H9 (cell line): ENCODE results near the gene CDH23. TPM values are rescaled to one million over a fixed set of nuclear protein-coding genes. Genes with fewer than 3 reads are reported as not detected.

Experiments
- DNase-seq: peaks from one replicate; pipeline ENCODE4 v3.0.0-alpha.2; 2017
- H2AFZ ChIP-seq: one replicate; pipeline ENCODE4 v1.6.1; 2013; ENCODE audit warnings: mild to moderate bottlenecking, low read length, control low read depth, moderate library complexity
- H2AK5ac ChIP-seq: 2 replicates; pipeline ENCODE4 v1.6.1; 2013; ENCODE audit warnings: low read length, control low read depth, mixed read lengths; ENCODE audit not compliant: insufficient read length
- H2BK120ac ChIP-seq: one replicate; pipeline ENCODE4 v1.6.1; 2013; ENCODE audit warnings: low read depth, mild to moderate bottlenecking, low read length, control low read depth, inconsistent platforms; ENCODE audit not compliant: poor library complexity, severe bottlenecking
- H2BK12ac ChIP-seq: 2 replicates; pipeline ENCODE4 v1.6.1; 2013; ENCODE audit warnings: low read length, control low read depth, mixed read lengths, low read depth; ENCODE audit not compliant: insufficient read length
- H2BK15ac ChIP-seq: 2 replicates; pipeline ENCODE4 v1.6.1; 2013; ENCODE audit warnings: low read depth, low read length, control low read depth
- H2BK20ac ChIP-seq: one replicate; pipeline ENCODE4 v1.6.1; 2013; ENCODE audit warnings: low read depth, mild to moderate bottlenecking, low read length, control low read depth, inconsistent platforms; ENCODE audit not compliant: poor library complexity, severe bottlenecking
- H2BK5ac ChIP-seq: 2 replicates; pipeline ENCODE4 v1.6.1; 2013; ENCODE audit warnings: low read length, control low read depth, mixed read lengths; ENCODE audit not compliant: insufficient read length
- H3K14ac ChIP-seq: 2 replicates; pipeline ENCODE4 v1.6.1; 2013; ENCODE audit warnings: low read length, control low read depth; ENCODE audit not compliant: insufficient read depth
- H3K18ac ChIP-seq: 2 replicates; pipeline ENCODE4 v1.6.1; 2013; ENCODE audit warnings: low read depth, mild to moderate bottlenecking, mixed read lengths, low read length, control low read depth; ENCODE audit not compliant: insufficient read length
- H3K23ac ChIP-seq: 2 replicates; pipeline ENCODE4 v1.6.1; 2013; ENCODE audit warnings: low read length, control low read depth, mixed read lengths, low read depth; ENCODE audit not compliant: insufficient read length
- H3K23me2 ChIP-seq: 2 replicates; pipeline ENCODE4 v1.6.1; 2013; ENCODE audit warnings: low read depth, mild to moderate bottlenecking, mixed read lengths, low read length, control low read depth; ENCODE audit not compliant: insufficient read length, poor library complexity, severe bottlenecking
- H3K27ac ChIP-seq: 2 replicates; pipeline ENCODE4 v1.5.1; 2013; ENCODE audit warnings: low read length, control low read depth, mixed read lengths, low read depth; ENCODE audit not compliant: insufficient read length
- H3K27me3 ChIP-seq: 2 replicates; pipeline ENCODE4 v1.6.1; 2013; ENCODE audit warnings: low read length, control low read depth, inconsistent platforms; ENCODE audit not compliant: insufficient read depth
- H3K4ac ChIP-seq: 2 replicates; pipeline ENCODE4 v1.6.1; 2013; ENCODE audit warnings: low read depth, mild to moderate bottlenecking, control low read depth, inconsistent platforms, low read length, moderate library complexity
- H3K4me1 ChIP-seq: 2 replicates; pipeline ENCODE4 v1.6.1; 2013; ENCODE audit warnings: low read length, control low read depth, inconsistent platforms; ENCODE audit not compliant: insufficient read depth
- H3K4me2 ChIP-seq: 2 replicates; pipeline ENCODE4 v1.6.1; 2013; ENCODE audit warnings: low read length, control low read depth, mixed read lengths; ENCODE audit not compliant: insufficient read length, insufficient read depth
- H3K56ac ChIP-seq: 2 replicates; pipeline ENCODE4 v1.6.1; 2013; ENCODE audit warnings: low read depth, mild to moderate bottlenecking, mixed read lengths, low read length, control low read depth; ENCODE audit not compliant: insufficient read length
- H3K79me1 ChIP-seq: 2 replicates; pipeline ENCODE4 v1.6.1; 2013; ENCODE audit warnings: low read depth, mild to moderate bottlenecking, moderate library complexity, low read length, control low read depth, inconsistent platforms; ENCODE audit not compliant: insufficient read depth, poor library complexity, severe bottlenecking
- H3K79me2 ChIP-seq: 2 replicates; pipeline ENCODE4 v1.6.1; 2013; ENCODE audit warnings: low read length, control low read depth, inconsistent platforms; ENCODE audit not compliant: insufficient read depth
- H3K9ac ChIP-seq: 2 replicates; pipeline ENCODE4 v1.6.1; 2013; ENCODE audit warnings: low read length, control low read depth, mixed read lengths; ENCODE audit not compliant: insufficient read length; ENCODE audit errors: extremely low read depth
- H3K9me3 ChIP-seq: one replicate; pipeline ENCODE4 v1.6.1; 2013; ENCODE audit warnings: low read depth, low read length, inconsistent platforms; ENCODE audit not compliant: control insufficient read depth
- H3T11ph ChIP-seq: one replicate; pipeline ENCODE4 v1.6.1; 2013; ENCODE audit warnings: mild to moderate bottlenecking, low read length, control low read depth, inconsistent platforms
- H4K20me1 ChIP-seq: one replicate; pipeline ENCODE4 v1.6.1; 2013; ENCODE audit not compliant: control insufficient read depth, insufficient read length, insufficient read depth
- H4K5ac ChIP-seq: 2 replicates; pipeline ENCODE4 v1.6.1; 2013; ENCODE audit warnings: low read depth, mild to moderate bottlenecking, mixed read lengths, low read length, control low read depth; ENCODE audit not compliant: insufficient read length
- H4K8ac ChIP-seq: replicated peaks from 2 replicates; pipeline ENCODE4 v1.6.1; 2013; ENCODE audit warnings: low read length, control low read depth, mixed read lengths, low read depth; ENCODE audit not compliant: insufficient read length
- H4K91ac ChIP-seq: 2 replicates; pipeline ENCODE4 v1.6.1; 2013; ENCODE audit warnings: low read depth, mild to moderate bottlenecking, moderate library complexity, mixed read lengths, low read length, control low read depth; ENCODE audit not compliant: insufficient read length
- H3K27ac Mint-ChIP-seq, 3 experiments: 2 replicates in 2 of 3; 3 replicates in 1 of 3; pipeline ENCODE4 v1.8.0; 2020 to 2021; ENCODE audit warnings: mixed read lengths in 3 of 3, mild to moderate bottlenecking in 1 of 3, moderate library complexity in 1 of 3
- H3K27me3 Mint-ChIP-seq: 2 replicates; pipeline ENCODE4 v1.8.0; 2021; ENCODE audit warnings: low read depth, mild to moderate bottlenecking, moderate library complexity, mixed read lengths
- H3K36me3 Mint-ChIP-seq, 3 experiments: 2 replicates in 2 of 3; 3 replicates in 1 of 3; pipeline ENCODE4 v1.8.0; 2020 to 2021; ENCODE audit warnings: low read depth in 3 of 3, mixed read lengths in 3 of 3; ENCODE audit not compliant: insufficient read depth in 1 of 3
- H3K4me1 Mint-ChIP-seq, 2 experiments: 2 replicates each; pipeline ENCODE4 v1.8.0; 2020; ENCODE audit warnings: mixed read lengths in 2 of 2
- H3K4me3 Mint-ChIP-seq, 2 experiments: 2 replicates in 1 of 2; 3 replicates in 1 of 2; pipeline ENCODE4 v1.8.0; 2020 to 2021; ENCODE audit warnings: mild to moderate bottlenecking in 2 of 2, mixed read lengths in 2 of 2, moderate library complexity in 1 of 2
- H3K9me3 Mint-ChIP-seq, 2 experiments: 2 replicates in 1 of 2; 3 replicates in 1 of 2; pipeline ENCODE4 v1.8.0; 2020; ENCODE audit warnings: mild to moderate bottlenecking in 2 of 2, mixed read lengths in 2 of 2, moderate library complexity in 1 of 2
- CTCF ChIP-seq: fragments of 200-600 bp; sonication (generic); conservative IDR thresholded peaks from 3 replicates; pipeline ENCODE4 v1.8.0; 2021; ENCODE audit warnings: antibody characterized with exemption, mild to moderate bottlenecking
- WGBS: extraction: QIAGEN DNeasy Blood & Tissue Kit; methylation state at CpG from one replicate; pipeline ENCODE4 v1.1.7; 2013; ENCODE audit warnings: missing lambda C conversion rate, low lambda C conversion rate, mixed read lengths; ENCODE audit not compliant: insufficient read length; ENCODE audit errors: extremely low coverage; 5-methylcytosine and 5-hydroxymethylcytosine counted together
- total RNA-seq: library from RNA; stranded (reverse); gene quantifications from 2 replicates; pipeline ENCODE4 v1.2.1, GENCODE V29; 2021

The CDH23 gene
- total RNA-seq, 1 experiment from 2014 or later = 2.1 TPM

DNA sequence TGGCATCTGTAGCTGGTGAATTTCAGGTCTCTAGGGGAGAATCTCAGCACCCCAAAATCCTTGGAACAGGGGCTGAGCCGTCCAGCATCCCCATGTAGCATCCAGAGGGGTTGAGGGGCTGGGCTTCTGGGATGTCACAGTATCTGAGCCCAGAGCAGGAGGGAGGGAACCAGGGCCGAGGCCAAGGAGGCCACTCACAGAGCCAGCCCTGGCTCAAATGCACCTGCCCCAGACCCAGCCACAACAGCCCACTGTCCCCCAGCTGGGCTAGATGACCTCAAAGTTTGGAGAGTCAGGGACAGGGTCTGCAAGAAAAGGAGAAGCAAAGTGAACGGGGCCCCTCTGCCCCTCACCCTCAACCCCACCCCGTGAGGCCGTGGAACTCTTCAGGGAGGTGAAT, 354.3 kb downstream of the CDH23 start:
- no peaks in the 10 kb centered on the region for H3K36me3 Mint-ChIP-seq
- H3K9me3 ChIP-seq = no peaks in the 10 kb centered on the region
- peaks cover 2% of the 10 kb centered on the region for H3K27me3 Mint-ChIP-seq
- no peak overlapping the region for H2BK120ac ChIP-seq
- H3K9me3 Mint-ChIP-seq = no peaks in the 10 kb centered on the region; a peak in 2 of 5 replicates
- H2AFZ ChIP-seq = no peak overlapping the region
- H3K56ac ChIP-seq = no peak overlapping the region
- TF ChIP-seq CTCF = no peak
- H3K4me2 ChIP-seq = no peak overlapping the region
- H3K4me1 Mint-ChIP-seq = peaks cover 15 to 43% of the 10 kb centered on the region in 2 experiments
- H3K27ac ChIP-seq = no peak overlapping the region
- H2BK5ac ChIP-seq = no peak overlapping the region
- H3K4me1 ChIP-seq = no peaks in the 10 kb centered on the region
- no peak overlapping the region for H3K4me3 Mint-ChIP-seq
- no peak for DNase-seq
- no peak overlapping the region for H2BK12ac ChIP-seq
- H2BK15ac ChIP-seq = no peak overlapping the region
- H3K27me3 ChIP-seq = no peaks in the 10 kb centered on the region
- no peak overlapping the region for H4K8ac ChIP-seq
- no peaks in the 10 kb centered on the region for H3K79me2 ChIP-seq
- H3K9ac ChIP-seq = no peak overlapping the region
- no peak overlapping the region for H2AK5ac ChIP-seq
- no peaks in the 10 kb centered on the region for H4K20me1 ChIP-seq
- no peak overlapping the region for H4K5ac ChIP-seq
- WGBS = no CpG with 5 or more reads among the region's 5 CpGs
- no peak overlapping the region for H2BK20ac ChIP-seq
- H3K18ac ChIP-seq = no peak overlapping the region
- H3K27ac Mint-ChIP-seq = no peak overlapping the region
- H3K23me2 ChIP-seq = no peaks in the 10 kb centered on the region
- no peak overlapping the region for H3T11ph ChIP-seq
- no peak overlapping the region for H4K91ac ChIP-seq
- no peak overlapping the region for H3K4ac ChIP-seq
- H3K23ac ChIP-seq = no peak overlapping the region
- no peaks in the 10 kb centered on the region for H3K79me1 ChIP-seq
- no peak overlapping the region for H3K14ac ChIP-seq
